ENCODE data around the gene SULF2. TPM values are rescaled to one million over a fixed set of nuclear protein-coding genes. Genes with fewer than 3 reads are reported as not detected.

SULF2 gene
- total RNA-seq, 3 donors from 2014 or later, result 36.3 to 62.5 (median 58.0) TPM

- DNase-seq (ENCODE audit: low spot score in 2 of 2), result no peak
- intact Hi-C loops (cut with DNase I; ENCODE audit: low total_unique reads), result no loop called here
- no peaks in the 10 kb centered on the region for H3K4me1 ChIP-seq
- peaks cover 9% of the 10 kb centered on the region for H3K36me3 ChIP-seq
- TF ChIP-seq POLR2A (IDR thresholded peaks at IDR 0.05) (no peak), CTCF (IDR thresholded peaks at IDR 0.05) (no peak), POLR2AphosphoS5 (IDR thresholded peaks at IDR 0.05) (no peak)
- H3K9me3 ChIP-seq, result no peaks in the 10 kb centered on the region
- H3K27ac ChIP-seq, result no peak overlapping the region
- no peaks in the 10 kb centered on the region for H3K27me3 ChIP-seq
- no peak overlapping the region for H3K4me3 ChIP-seq
Measured at GRCh38 chr20:47652794-47653193, 132.5 kb downstream of the SULF2 start.

- DNase-seq (ENCODE audit: low spot score in 2 of 2), result no peak
- intact Hi-C loops (cut with DNase I; ENCODE audit: low total_unique reads), result no loop called here
Measured at GRCh38 chr20:47652301-47652700, 133.0 kb downstream of the SULF2 start.

DNA sequence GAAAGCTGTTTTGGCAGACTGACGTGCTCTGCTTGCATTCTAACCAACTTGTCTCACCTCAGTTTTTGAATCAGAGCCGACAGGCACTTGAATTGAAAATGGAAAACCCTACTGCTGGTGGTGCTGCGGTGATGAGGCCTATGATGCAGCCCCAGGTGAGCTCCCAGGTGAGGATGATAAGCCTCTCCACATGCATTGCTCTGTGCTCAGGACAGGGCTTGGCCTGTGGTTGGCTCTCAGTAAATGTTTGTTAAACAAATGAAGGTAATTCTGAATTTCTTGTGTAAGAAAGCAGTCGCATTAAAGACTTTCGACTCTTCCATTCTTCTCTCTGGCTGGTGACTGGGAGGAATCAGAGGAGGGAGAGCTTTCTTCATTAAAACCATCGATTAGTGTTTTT is 136.3 kb downstream of the SULF2 start:
- Histone ChIP-seq H3K36me3 (peaks cover 7% of the 10 kb centered on the region), H3K4me1 (no peaks in the 10 kb centered on the region), H3K4me3 (no peak overlapping the region), H3K27ac (no peak overlapping the region), H3K9me3 (no peaks in the 10 kb centered on the region), H3K27me3 (no peaks in the 10 kb centered on the region)
- DNase-seq (ENCODE audit: low spot score in 2 of 2), result no peak
- intact Hi-C loops (cut with DNase I; ENCODE audit: low total_unique reads), result no loop called here
- TF ChIP-seq POLR2AphosphoS5 (IDR thresholded peaks at IDR 0.05), result no peak
- TF ChIP-seq CTCF (IDR thresholded peaks at IDR 0.05), result no peak
- no peak for TF ChIP-seq POLR2A (IDR thresholded peaks at IDR 0.05)

More at GRCh38 chr20:47652301-47652700, 133.0 kb downstream of the SULF2 start:
- H3K36me3 ChIP-seq, result peaks cover 9% of the 10 kb centered on the region
- no peaks in the 10 kb centered on the region for H3K9me3 ChIP-seq
- H3K27me3 ChIP-seq, result no peaks in the 10 kb centered on the region
- no peak overlapping the region for H3K4me3 ChIP-seq
- no peak for TF ChIP-seq POLR2A (IDR thresholded peaks at IDR 0.05)
- no peaks in the 10 kb centered on the region for H3K4me1 ChIP-seq
- no peak overlapping the region for H3K27ac ChIP-seq

DNA sequence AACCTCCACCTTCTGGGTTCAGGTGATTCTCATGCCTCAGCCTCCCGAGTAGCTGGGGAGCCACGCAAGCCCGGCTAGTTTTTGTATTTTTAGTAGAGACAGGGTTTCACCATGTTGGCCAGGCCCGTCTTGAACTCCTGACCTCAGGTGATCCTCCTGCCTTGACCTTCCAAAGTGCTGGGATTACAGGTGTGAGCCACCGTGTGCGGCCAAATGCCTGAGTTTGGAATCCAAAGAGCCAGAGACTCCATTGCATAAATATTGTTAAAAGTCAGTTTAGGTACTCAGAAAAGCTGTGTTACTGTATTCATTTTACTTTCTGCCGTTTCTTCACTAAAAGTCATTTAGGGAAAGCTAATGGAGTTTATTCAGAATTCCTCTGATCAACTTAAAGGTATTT is 137.3 kb downstream of the SULF2 start:
- H3K27ac ChIP-seq, result no peak overlapping the region
- no peaks in the 10 kb centered on the region for H3K9me3 ChIP-seq
- no peak overlapping the region for H3K4me3 ChIP-seq
- TF ChIP-seq POLR2AphosphoS5 (IDR thresholded peaks at IDR 0.05), result no peak
- no peak for TF ChIP-seq POLR2A (IDR thresholded peaks at IDR 0.05)
- TF ChIP-seq CTCF (IDR thresholded peaks at IDR 0.05), result no peak
- H3K27me3 ChIP-seq, result no peaks in the 10 kb centered on the region
- DNase-seq (ENCODE audit: low spot score in 2 of 2), result no peak
- intact Hi-C loops (cut with DNase I; ENCODE audit: low total_unique reads), result no loop called here
- no peaks in the 10 kb centered on the region for H3K36me3 ChIP-seq
- H3K4me1 ChIP-seq, result no peaks in the 10 kb centered on the region

- H3K36me3 ChIP-seq, result no peaks in the 10 kb centered on the region
- H3K27ac ChIP-seq, result no peak overlapping the region
- no peaks in the 10 kb centered on the region for H3K27me3 ChIP-seq
- intact Hi-C loops (cut with DNase I; ENCODE audit: low total_unique reads), result no loop called here
- no peaks in the 10 kb centered on the region for H3K9me3 ChIP-seq
- H3K4me1 ChIP-seq, result no peaks in the 10 kb centered on the region
- DNase-seq (ENCODE audit: low spot score in 2 of 2), result no peak
- no peak for TF ChIP-seq POLR2AphosphoS5 (IDR thresholded peaks at IDR 0.05)
- no peak for TF ChIP-seq POLR2A (IDR thresholded peaks at IDR 0.05)
- TF ChIP-seq CTCF (IDR thresholded peaks at IDR 0.05), result no peak
- H3K4me3 ChIP-seq, result no peak overlapping the region
Measured at GRCh38 chr20:47645632-47646031, 139.6 kb downstream of the SULF2 start.

- Histone ChIP-seq H3K27ac (no peak overlapping the region), H3K4me3 (no peak overlapping the region), H3K36me3 (no peaks in the 10 kb centered on the region), H3K9me3 (no peaks in the 10 kb centered on the region), H3K4me1 (no peaks in the 10 kb centered on the region), H3K27me3 (no peaks in the 10 kb centered on the region)
- DNase-seq (ENCODE audit: low spot score in 2 of 2), result no peak
- intact Hi-C loops (cut with DNase I; ENCODE audit: low total_unique reads), result no loop called here
- TF ChIP-seq CTCF (IDR thresholded peaks at IDR 0.05) (no peak), POLR2AphosphoS5 (IDR thresholded peaks at IDR 0.05) (no peak), POLR2A (IDR thresholded peaks at IDR 0.05) (no peak)
Measured at GRCh38 chr20:47642624-47643023, 142.7 kb downstream of the SULF2 start.
